ENCODE results near the gene CDC42EP1.
"Not testable (repeated sequence)": the region's sequence is repeated elsewhere in the genome, so short reads cannot be mapped to it uniquely, and the experiment has no call there.

The CDC42EP1 gene

DNA sequence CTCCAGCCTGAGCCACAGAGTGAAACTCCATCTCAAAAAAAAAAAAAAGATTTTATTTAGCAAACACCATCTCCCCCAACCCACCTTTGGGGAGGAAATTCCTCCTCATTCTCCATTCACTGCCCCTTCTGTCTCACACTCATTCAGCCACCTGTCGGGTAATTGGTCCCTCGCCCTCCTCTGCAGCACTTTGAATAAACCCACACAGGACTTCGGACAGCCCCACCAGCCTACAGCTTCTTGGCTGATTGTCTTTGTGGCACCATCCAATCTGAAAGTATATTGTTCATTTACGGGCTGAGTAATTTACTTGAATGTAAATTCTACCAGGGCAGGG lies 40.9 kb downstream of the CDC42EP1 start:
- no peak for FAIRE-seq

DNA sequence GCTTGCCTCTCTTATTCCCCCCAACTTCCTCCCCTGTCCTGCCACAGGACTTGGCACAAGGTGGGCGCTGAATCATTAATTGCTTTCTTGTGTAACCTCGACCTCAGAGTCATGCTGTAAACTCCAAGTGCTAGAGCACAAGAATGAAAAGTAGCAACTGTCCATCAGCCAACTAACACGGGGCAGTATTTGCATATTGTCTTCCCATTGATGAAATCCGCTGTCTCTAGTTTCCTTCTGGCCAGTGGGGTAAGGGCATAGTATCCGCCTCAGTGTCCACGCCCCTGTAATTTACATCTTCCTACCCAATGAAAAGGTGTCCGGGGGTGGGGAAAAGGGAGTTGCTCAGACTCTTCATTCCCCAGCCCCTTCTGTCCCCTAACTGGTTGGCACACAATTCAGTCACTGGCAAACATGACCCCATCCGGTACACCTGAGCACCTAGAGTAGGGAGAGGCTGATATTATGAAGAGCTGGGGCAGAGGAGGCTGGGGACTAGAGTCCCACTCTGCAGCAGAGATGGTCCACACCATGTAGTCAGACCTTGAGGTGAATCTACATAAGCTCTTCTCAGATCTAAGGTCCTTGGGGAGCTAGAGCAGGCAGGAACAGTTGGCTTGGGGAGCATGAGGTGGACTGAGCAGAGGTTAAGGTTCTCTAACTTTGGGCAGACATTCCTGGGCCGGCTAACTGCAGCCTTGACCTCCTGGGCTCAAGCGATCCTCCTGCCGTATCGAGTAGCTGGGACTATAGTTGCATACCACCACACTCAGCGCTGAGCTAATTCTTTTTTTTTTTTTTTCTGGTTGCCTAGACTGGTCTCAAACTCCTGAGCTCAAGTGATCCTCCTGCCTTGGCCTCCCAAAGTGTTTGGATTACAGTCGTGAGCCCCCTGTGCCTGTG lies 41.5 kb downstream of the CDC42EP1 start:
- peak; percentile 36 for FAIRE-seq
- peak; percentile 48 for DNase-seq (ENCODE audit: insufficient read length, low spot score)

More for the DNA sequence above, 40.9 kb downstream of the CDC42EP1 start:
- no peak for DNase-seq (ENCODE audit: insufficient read length, low spot score)
- no peak for TF ChIP-seq POLR2A (IDR thresholded peaks at IDR 0.05; ENCODE audit: low read depth, low read length)

DNA sequence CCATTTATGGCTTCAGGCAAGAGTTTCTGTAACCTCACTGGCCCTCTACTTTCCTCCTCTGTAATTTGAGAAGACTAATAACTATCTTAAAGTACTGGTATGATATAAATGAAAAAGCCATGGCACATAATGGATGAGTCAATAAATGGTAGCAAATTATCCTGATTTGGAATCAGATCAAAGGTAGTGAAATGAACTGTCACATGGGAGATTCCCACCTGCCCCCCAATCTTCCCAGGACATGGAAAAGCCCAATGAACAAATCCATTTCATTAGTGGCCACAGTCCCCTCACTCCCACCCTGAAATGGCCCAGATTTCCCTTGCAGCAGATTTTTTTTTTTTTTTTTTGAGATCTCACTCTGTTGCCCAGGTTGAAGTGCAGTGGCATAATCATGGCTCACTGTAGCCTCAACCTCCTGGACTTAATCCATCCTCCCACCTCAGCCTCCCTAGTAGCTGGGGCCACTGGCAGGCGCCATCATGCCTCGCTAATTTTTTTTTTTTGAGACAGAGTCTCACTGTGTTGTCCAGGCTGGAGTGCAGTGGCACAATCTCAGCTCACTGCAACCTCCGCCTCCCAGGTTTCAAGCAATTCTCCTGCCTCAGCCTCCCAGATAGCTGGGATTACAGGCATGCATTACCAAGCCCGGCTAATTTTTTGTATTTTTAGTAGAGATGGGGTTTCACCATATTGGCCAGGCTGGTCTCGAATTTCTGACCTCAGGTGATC lies 42.4 kb downstream of the CDC42EP1 start:
- not testable (repeated sequence) for DNase-seq (ENCODE audit: insufficient read length, low spot score); FAIRE-seq

More for the DNA sequence above, 41.5 kb downstream of the CDC42EP1 start:
- no peak for TF ChIP-seq POLR2A (IDR thresholded peaks at IDR 0.05; ENCODE audit: low read depth, low read length)

- no peak for TF ChIP-seq POLR2A (IDR thresholded peaks at IDR 0.05; ENCODE audit: low read depth, low read length)
- DNase-seq (ENCODE audit: insufficient read length, low spot score): no peak
- FAIRE-seq: no peak
Observed at GRCh38 chr22:37604074-37604473, 43.8 kb downstream of the CDC42EP1 start.

DNA sequence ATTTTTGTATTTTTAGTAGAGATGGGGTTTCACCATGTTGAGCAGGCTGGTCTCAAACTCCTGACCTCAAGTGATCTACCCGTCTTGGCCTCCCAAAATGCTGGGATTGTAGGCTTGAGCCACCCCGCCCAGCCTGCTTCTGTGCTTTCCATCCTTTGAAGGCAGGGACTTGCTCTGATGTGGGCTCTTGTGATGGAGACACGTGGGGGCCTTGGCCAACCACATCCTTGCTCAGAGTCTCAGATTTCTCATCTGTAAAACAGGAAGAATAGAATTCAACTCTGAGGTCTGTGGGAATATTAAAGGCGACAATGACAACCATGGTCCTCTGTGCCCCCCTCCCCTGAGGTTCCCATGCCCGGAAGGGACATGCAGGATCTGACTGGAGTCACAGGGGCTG lies 44.6 kb downstream of the CDC42EP1 start:
- no peak for DNase-seq (ENCODE audit: insufficient read length, low spot score)
- TF ChIP-seq POLR2A (IDR thresholded peaks at IDR 0.05; ENCODE audit: low read depth, low read length): no peak
- FAIRE-seq: no peak

DNA sequence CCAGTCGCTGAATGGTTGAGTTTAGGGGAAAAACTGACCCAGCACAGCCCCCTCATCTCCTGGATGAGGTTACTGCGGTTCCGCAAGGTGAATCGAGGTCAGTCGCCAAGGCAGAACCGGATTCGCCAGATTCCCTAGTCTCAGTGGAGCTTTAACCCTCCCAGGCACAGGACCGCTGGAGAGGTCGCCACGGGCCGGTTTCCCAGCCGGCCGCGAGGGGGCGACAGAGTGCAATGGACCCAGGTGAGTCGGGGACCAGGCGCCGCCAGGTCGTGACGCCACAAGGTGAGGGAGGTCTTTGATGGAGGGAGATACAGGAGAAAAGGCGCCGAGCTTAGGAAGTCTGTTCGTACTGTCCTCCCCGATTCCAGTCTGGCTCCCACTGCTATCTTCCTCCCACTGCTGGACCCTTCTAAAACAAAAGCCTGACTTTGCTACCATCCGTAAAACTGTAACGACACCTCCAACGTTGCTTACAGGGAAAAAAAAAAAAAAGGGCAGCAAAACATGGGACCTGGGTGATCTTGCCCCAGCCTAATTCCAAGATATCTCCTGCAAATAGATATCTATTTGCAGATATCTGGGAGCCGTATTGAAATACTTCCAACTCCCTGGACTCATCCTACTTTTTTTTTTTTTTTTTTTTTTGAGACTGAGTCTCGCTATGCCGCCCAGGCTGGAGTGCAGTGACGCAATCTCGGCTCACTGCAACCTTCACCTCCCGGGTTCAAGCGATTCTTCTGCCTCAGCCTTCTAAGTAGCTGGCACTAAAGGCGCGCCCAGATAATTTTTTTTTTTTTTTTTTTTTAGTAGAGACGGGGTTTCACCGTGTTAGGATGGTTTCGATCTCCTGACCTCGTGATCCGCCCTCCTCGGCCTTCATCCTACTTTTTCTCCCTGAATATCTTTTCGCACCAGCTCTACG lies 47.0 kb downstream of the CDC42EP1 start:
- DNase-seq (ENCODE audit: insufficient read length, low spot score): peak; percentile 67
- TF ChIP-seq POLR2A (IDR thresholded peaks at IDR 0.05; ENCODE audit: low read depth, low read length): no peak
- FAIRE-seq: no peak

GRCh38 chr22:37607935-37608476 lies 47.7 kb downstream of the CDC42EP1 start:
- FAIRE-seq: peak; percentile 57
- no peak for DNase-seq (ENCODE audit: insufficient read length, low spot score)
- TF ChIP-seq POLR2A (IDR thresholded peaks at IDR 0.05; ENCODE audit: low read depth, low read length): no peak

- TF ChIP-seq POLR2A (IDR thresholded peaks at IDR 0.05; ENCODE audit: low read depth, low read length): no peak
- FAIRE-seq: no peak
Observed at GRCh38 chr22:37608477-37609239, 48.4 kb downstream of the CDC42EP1 start, which contains the start of gene GGA1. Gene GGA1, plus strand, starts transcription at chr22:37608834. Its CDS starts 27 bp downstream, at chr22:37608861.

DNA sequence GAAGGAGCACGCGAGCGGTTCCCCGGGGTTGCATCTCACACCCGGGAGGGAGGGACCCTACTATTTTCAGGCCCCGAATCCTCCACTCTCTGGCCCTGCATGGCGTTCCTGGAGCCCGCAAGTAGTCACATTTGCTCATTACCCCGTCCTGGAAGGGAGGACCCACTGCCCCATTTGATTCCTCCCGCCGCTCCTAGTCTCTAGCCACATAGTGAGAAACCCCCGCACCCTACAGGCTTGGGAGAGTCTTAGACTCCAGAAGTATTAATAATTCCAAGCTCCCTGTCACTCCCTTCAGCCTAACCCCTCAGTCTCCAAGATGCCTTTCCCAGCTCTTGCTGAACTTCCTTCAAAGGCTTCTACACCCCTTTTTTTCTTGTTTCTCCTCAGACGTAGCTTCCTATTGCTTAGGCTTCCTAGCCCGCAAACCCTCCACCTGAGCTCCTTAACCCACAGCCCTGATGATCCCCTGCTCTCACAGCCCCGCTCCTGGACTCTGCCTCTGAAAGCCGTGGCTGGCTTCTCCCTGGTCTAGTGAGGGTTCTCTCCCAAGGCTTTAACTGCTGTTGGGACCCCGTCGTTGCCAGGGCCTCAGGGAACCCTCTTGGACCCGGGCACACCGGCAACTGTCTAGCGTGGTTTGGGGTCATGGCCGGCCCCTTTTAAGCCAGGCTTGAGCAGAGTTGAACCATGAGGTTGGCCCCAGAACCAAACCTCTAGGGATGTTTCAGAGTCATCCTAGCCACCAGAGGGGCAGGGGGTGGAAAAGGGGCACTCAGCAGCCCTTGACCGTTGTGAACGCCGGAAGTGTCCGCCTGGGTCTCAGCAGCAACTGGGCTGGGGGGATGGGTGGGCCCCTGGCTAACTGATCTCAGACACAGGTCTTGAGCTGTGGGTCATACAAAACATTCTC lies 49.2 kb downstream of the CDC42EP1 start:
- FAIRE-seq: no peak

More at GRCh38 chr22:37608477-37609239, 48.4 kb downstream of the CDC42EP1 start, which contains the start of gene GGA1:
- DNase-seq (ENCODE audit: insufficient read length, low spot score): peak; percentile 82

GRCh38 chr22:37610153-37610475 lies 49.8 kb downstream of the CDC42EP1 start:
- FAIRE-seq; DNase-seq (ENCODE audit: insufficient read length, low spot score): not testable (repeated sequence)

More for the DNA sequence above, 49.2 kb downstream of the CDC42EP1 start:
- DNase-seq (ENCODE audit: insufficient read length, low spot score): no peak
- TF ChIP-seq POLR2A (IDR thresholded peaks at IDR 0.05; ENCODE audit: low read depth, low read length): no peak

- no peak for DNase-seq (ENCODE audit: insufficient read length, low spot score)
- TF ChIP-seq POLR2A (IDR thresholded peaks at IDR 0.05; ENCODE audit: low read depth, low read length): no peak
- FAIRE-seq: no peak
Observed at GRCh38 chr22:37610480-37611129, 50.3 kb downstream of the CDC42EP1 start.
